HepG2 (cell line): ENCODE data around the gene CAMTA1. TPM values are rescaled to one million over a fixed set of nuclear protein-coding genes. Genes with fewer than 3 reads are reported as not detected.

Source experiments
- ARID5B ChIP-seq: IDR thresholded peaks from 2 replicates; pipeline ENCODE4 v1.4.0; 2020; ENCODE audit warnings: mild to moderate bottlenecking, missing genetic modification reagents
- CEBPB ChIP-seq: IDR thresholded peaks from 2 replicates; pipeline ENCODE4 v1.6.1; 2011; ENCODE audit warnings: low read depth, low read length, improper control_type of control experiment, borderline replicate concordance
- FOSL2 ChIP-seq: sonication (generic); formaldehyde crosslinking; IDR thresholded peaks from 2 replicates; pipeline ENCODE4 v1.4.0; 2020; ENCODE audit warnings: missing genetic modification reagents
- FOXO1 ChIP-seq: sonication (generic); formaldehyde crosslinking; IDR thresholded peaks from 2 replicates; pipeline ENCODE4 v1.4.0; 2020; ENCODE audit warnings: missing genetic modification reagents
- FOXP1 ChIP-seq, 2 experiments: fragments of 450-650 bp in 1 of 2; IDR thresholded peaks; 2 replicates each; pipeline ENCODE4 v1.6.1; 2017 to 2018; ENCODE audit warnings: antibody characterized with exemption in 1 of 2
- HNF1B ChIP-seq: sonication (generic); formaldehyde crosslinking; IDR thresholded peaks from 2 replicates; pipeline ENCODE4 v1.5.1; 2020; ENCODE audit warnings: mild to moderate bottlenecking, moderate library complexity, missing genetic modification reagents
- MEIS2 ChIP-seq: sonication (generic); formaldehyde crosslinking; IDR thresholded peaks from 2 replicates; pipeline ENCODE4 v1.9.0; 2021; ENCODE audit warnings: mild to moderate bottlenecking, missing genetic modification reagents
- NR2F6 ChIP-seq, 2 experiments: IDR thresholded peaks; 2 replicates each; pipeline ENCODE4 v1.6.1; 2016; ENCODE audit warnings: antibody characterized with exemption in 1 of 2, mild to moderate bottlenecking in 1 of 2
- RARA ChIP-seq: IDR thresholded peaks from 2 replicates; pipeline ENCODE4 v1.6.1; 2016; ENCODE audit warnings: missing genetic modification reagents, missing compliant biosample characterization
- REPIN1 ChIP-seq: sonication (generic); formaldehyde crosslinking; IDR thresholded peaks from 2 replicates; pipeline ENCODE4 v1.8.0; 2022; ENCODE audit warnings: missing genetic modification reagents, low read depth, mild to moderate bottlenecking, borderline replicate concordance
- SALL1 ChIP-seq: sonication (generic); formaldehyde crosslinking; IDR thresholded peaks from 2 replicates; pipeline ENCODE4 v1.8.0; 2022; ENCODE audit warnings: mild to moderate bottlenecking, missing genetic modification reagents
- TBX2 ChIP-seq: sonication (generic); formaldehyde crosslinking; IDR thresholded peaks from 2 replicates; pipeline ENCODE4 v1.5.0; 2020; ENCODE audit warnings: missing genetic modification reagents, mild to moderate bottlenecking, borderline replicate concordance
- TFE3 ChIP-seq: IDR thresholded peaks from 2 replicates; pipeline ENCODE4 v1.6.1; 2016
- THAP9 ChIP-seq: sonication (generic); formaldehyde crosslinking; IDR thresholded peaks from 2 replicates; pipeline ENCODE4; 2020; ENCODE audit warnings: missing genetic modification reagents, mild to moderate bottlenecking, borderline replicate concordance
- ZNF234 ChIP-seq: sonication (generic); formaldehyde crosslinking; conservative IDR thresholded peaks from 2 replicates; pipeline ENCODE4 v1.5.1; 2020; ENCODE audit warnings: mild to moderate bottlenecking, missing genetic modification reagents
- ZNF253 ChIP-seq: sonication (generic); formaldehyde crosslinking; IDR thresholded peaks from 2 replicates; pipeline ENCODE4 v1.8.0; 2022; ENCODE audit warnings: mild to moderate bottlenecking, missing genetic modification reagents, borderline replicate concordance
- ZNF616 ChIP-seq: sonication (generic); formaldehyde crosslinking; IDR thresholded peaks from 2 replicates; pipeline ENCODE4 v1.5.0; 2020; ENCODE audit warnings: low read depth, mild to moderate bottlenecking, missing genetic modification reagents
- ZNF629 ChIP-seq: sonication (generic); formaldehyde crosslinking; conservative IDR thresholded peaks from 2 replicates; pipeline ENCODE4 v1.5.0; 2020; ENCODE audit warnings: missing genetic modification reagents
- ZNF781 ChIP-seq: sonication (generic); formaldehyde crosslinking; IDR thresholded peaks from 2 replicates; pipeline ENCODE4 v1.5.1; 2020; ENCODE audit warnings: borderline replicate concordance, mild to moderate bottlenecking, missing genetic modification reagents; ENCODE audit errors: not compliant biosample characterization
- polyA plus RNA-seq, 8 experiments: library from polyadenylated mRNA; depleted of rRNA in 3 of 8; stranded (reverse) in 7 of 8; unstranded in 1 of 8; fragments of >200 nt; fragmentation: Illumina TruSeq in 4 of 8; extraction: Trizol in 4 of 8; gene quantifications; 2 replicates each; pipeline versions ENCODE4 v1.2.1 to v1.2.3, GENCODE V29; 2011 to 2016; ENCODE audit warnings: low read depth in 4 of 8, missing spikeins in 1 of 8, mixed read lengths in 1 of 8; ENCODE audit not compliant: insufficient read depth in 1 of 8
- total RNA-seq, 5 experiments: library from RNA; depleted of rRNA; stranded (reverse); fragments of >200 nt; fragmentation: Illumina TruSeq; extraction: Trizol; gene quantifications; 2 replicates each; pipeline ENCODE4 v1.2.3, GENCODE V29; 2016; ENCODE audit warnings: low read depth in 1 of 5

Gene CAMTA1
- total and polyA plus RNA-seq, 2 of the 13 experiments (the other 11 are each of a cell fraction or from before 2014, with no cell fraction given) = 25.0 to 36.4 TPM

GRCh38 chr1:7669559-7670311 is 884.5 kb downstream of the CAMTA1 start (continued):
- TF ChIP-seq HNF1B (CRISPR knock-in tag) (peak; percentile 52; the same call in 1 of the 2 replicates), ZNF253 (CRISPR knock-in tag) (no peak), RARA (CRISPR knock-in tag) (no peak; the same call in 1 of the 2 replicates), REPIN1 (CRISPR knock-in tag) (no peak), ZNF616 (CRISPR knock-in tag) (no peak), FOSL2 (CRISPR knock-in tag) (0 out of 2 replicates have a peak, but pooled peaks have one; percentile 11), SALL1 (CRISPR knock-in tag) (peak; percentile 10; the same call in 1 of the 2 replicates), ZNF234 (CRISPR knock-in tag) (no peak), THAP9 (CRISPR knock-in tag) (no peak), ZNF781 (CRISPR knock-in tag) (no peak), TBX2 (CRISPR knock-in tag) (peak; percentile 34; the same call in 1 of the 2 replicates), MEIS2 (CRISPR knock-in tag) (no peak), CEBPB (no peak), NR2F6 (IDR thresholded peaks at IDR 0.05) (no peak), NR2F6 (CRISPR knock-in tag; IDR thresholded peaks at IDR 0.05) (no peak), TFE3 (no peak), FOXO1 (CRISPR knock-in tag) (peak; percentile 67; the same call in 1 of the 2 replicates), FOXP1 (IDR thresholded peaks at IDR 0.05) (no peak), FOXP1 (CRISPR knock-in tag; IDR thresholded peaks at IDR 0.05) (0 out of 2 replicates have a peak, but pooled peaks have one; percentile 28), ARID5B (0 out of 2 replicates have a peak, but pooled peaks have one; percentile 7), ZNF629 (CRISPR knock-in tag) (no peak)
